ENCODE data around the gene NDUFS1.
"Not testable (repeated sequence)": the region's sequence is repeated elsewhere in the genome, so short reads cannot be mapped to it uniquely, and the experiment has no call there.

The NDUFS1 gene

GRCh38 chr2:206105541-206105940 lies 53.7 kb downstream of the NDUFS1 start:
- in situ Hi-C loops (cut with HindIII; ENCODE audit: low sequenced_read_pairs): no loop called here

DNA sequence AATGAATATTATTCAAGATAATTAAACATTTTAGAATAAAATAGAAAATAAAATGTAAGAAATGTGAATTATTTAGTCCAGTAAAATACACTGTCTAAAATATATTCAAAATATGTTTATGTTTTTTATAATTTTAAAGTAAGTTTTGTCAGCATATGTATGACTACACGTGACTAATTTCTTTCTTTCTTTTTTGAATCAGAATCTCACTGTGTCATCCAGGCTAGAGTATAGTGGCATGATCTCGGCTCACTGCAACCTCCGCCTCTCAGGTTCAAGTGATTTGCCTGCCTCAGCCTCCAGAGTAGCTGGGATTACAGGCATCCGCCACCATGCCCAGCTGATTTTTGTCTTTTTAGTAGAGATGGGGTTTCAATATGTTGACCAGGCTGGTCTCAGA lies 54.2 kb downstream of the NDUFS1 start:
- in situ Hi-C loops (cut with HindIII; ENCODE audit: low sequenced_read_pairs): no loop called here

DNA sequence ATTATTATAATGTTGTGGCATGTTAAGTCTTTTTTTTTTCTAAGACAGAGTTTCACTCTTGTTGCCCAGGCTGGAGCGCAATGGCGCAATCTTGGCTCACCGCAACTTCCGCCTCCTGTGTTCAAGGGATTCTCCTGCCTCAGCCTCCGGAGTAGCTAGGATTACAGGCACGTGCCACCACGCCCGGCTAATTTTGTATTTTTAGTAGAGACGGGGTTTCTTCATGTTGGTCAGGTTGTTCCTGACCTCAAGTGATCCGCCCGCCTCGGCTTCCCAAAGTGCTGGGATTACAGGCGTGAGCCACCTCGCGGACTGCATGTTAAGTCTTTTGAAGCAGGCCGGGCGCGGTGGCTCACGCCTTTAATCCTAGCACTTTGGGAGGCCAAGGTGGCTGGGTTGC lies 60.4 kb downstream of the NDUFS1 start:
- in situ Hi-C loops (cut with HindIII; ENCODE audit: low sequenced_read_pairs): not testable (repeated sequence)

- in situ Hi-C loops (cut with HindIII; ENCODE audit: low sequenced_read_pairs): no loop called here
Measured at GRCh38 chr2:206098471-206098870, 60.8 kb downstream of the NDUFS1 start.

DNA sequence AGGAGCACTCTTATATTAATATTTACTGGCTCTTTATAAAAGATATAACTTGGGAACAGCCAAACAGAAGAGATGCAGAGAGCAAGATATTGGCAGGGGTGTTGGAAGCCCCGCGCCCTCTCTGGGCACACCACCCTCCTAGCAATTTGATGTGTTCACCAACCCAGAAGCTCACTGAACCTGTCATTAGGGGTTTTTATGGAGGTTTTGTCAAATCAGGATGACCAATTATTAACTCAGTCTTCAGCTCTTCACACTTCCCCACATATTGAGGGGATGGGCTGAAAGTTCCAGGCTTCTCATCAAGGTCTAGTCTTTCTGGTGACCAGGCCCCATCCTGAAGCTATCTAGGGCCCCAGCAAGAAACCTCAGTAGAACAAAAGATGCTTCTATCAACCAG lies 62.4 kb downstream of the NDUFS1 start:
- in situ Hi-C loops (cut with HindIII; ENCODE audit: low sequenced_read_pairs): no loop called here

GRCh38 chr2:206095536-206096332 lies 63.5 kb downstream of the NDUFS1 start:
- in situ Hi-C loops (cut with HindIII; ENCODE audit: low sequenced_read_pairs): no loop called here

- in situ Hi-C loops (cut with HindIII; ENCODE audit: low sequenced_read_pairs): no loop called here
Measured at GRCh38 chr2:206092297-206092696, 66.9 kb downstream of the NDUFS1 start.

DNA sequence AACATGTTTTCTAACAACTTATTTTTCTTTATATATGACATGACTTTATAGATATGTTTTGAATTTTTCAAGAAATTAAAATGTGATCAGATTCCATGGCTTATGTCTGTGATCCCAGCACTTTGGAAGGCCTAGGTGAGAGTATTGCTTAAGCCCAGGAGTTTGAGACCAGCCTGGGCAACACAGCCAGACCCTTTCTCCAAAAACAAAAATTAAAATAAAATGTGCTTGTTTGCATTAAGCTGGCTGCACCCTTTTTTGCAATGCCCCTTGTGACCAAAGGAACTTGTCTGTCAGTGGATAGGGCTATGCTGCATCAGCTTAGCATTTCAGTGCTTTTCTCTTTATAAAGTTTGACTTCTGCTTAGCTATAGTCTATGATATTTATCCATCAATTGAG lies 71.0 kb downstream of the NDUFS1 start:
- in situ Hi-C loops (cut with HindIII; ENCODE audit: low sequenced_read_pairs): no loop called here

- in situ Hi-C loops (cut with HindIII; ENCODE audit: low sequenced_read_pairs): no loop called here
Measured at GRCh38 chr2:206086716-206087350, 72.4 kb downstream of the NDUFS1 start.

DNA sequence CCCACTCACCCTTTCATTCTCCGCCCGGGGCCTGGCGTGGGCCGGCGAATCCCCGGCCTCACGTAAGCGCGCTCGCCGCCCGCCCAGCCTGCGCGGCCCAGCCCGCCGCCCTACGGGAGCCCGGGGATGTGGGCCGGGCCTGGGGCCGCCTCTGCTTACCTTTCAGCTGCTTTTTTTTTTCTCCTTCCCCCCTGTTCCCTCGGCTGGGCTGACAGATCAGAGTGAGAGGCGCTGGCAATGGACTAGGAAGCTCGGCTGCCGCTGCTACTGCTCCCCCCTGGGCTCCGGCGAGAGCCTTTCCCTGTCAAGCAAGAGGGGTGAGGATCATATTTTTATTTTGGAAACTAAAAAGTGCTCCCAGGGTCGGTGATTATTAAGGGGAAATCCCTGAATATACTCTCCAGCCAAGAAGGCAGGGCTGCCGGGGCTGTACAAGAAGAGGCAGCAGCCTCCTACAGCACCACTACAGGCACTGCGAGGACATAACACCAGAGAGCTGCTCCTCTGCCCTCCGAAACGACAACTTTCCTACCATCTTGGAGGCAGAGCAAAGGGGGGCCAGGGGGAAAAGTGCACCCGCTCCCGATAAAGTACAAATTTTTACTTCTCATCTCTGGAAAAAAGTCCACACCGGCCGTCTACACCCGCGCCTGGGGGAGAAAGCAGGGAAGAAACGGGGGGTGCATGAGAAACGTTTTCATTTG lies 73.3 kb downstream of the NDUFS1 start, which contains the start of gene INO80D:
INO80D (minus strand) TSS at position 433 of the 704 bp plus-strand sequence. CDS start 23,158 bp downstream, outside the sequence.
- in situ Hi-C loops (cut with HindIII; ENCODE audit: low sequenced_read_pairs): no loop called here

DNA sequence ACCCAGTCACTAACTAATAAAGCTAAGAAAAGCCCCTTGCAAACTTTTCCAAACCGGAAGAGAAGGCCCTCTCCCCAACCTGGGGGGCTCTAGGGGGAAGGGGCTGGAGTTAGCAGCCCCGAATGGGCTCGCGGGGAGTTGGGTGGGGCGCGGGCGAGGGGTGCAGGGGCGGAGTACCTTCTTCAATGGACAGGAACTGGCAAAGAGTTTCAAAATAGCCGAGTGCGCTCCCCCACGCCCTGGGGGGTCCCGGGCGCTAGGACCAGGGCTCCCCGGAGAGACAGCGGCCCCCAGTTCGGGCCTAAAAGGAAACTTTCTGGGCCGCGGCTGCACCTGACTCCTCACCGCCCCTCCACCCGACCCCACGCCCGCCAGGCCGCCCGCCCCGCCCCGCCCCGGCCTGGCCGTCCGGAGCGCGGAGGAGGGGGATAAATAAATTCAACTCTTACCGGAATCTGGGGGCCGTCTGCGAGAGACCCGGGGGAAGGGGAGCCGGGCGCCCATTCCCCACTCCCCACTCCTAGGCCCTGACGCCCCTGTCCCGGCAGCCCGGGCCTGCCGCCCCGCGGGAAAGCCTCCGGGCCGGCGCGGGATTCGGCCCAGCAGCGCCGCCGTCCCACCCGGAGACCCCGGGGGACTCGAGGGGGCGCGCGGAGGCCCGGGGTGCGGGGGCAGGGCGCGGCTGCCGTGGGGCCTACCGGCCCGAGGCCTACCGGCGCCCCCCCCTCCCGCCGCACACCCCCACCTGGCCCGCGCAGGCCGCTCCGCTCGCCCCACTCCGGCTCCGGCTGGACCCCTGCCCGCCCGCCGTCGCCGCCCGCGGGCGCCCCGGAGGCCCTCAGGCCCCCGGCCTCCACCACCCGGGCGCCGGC lies 74.1 kb downstream of the NDUFS1 start:
- in situ Hi-C loops (cut with HindIII; ENCODE audit: low sequenced_read_pairs): no loop called here

- in situ Hi-C loops (cut with HindIII; ENCODE audit: low sequenced_read_pairs): no loop called here
Measured at GRCh38 chr2:206084439-206084869, 74.8 kb downstream of the NDUFS1 start.

GRCh38 chr2:206083602-206084438 lies 75.4 kb downstream of the NDUFS1 start:
- in situ Hi-C loops (cut with HindIII; ENCODE audit: low sequenced_read_pairs): no loop called here

DNA sequence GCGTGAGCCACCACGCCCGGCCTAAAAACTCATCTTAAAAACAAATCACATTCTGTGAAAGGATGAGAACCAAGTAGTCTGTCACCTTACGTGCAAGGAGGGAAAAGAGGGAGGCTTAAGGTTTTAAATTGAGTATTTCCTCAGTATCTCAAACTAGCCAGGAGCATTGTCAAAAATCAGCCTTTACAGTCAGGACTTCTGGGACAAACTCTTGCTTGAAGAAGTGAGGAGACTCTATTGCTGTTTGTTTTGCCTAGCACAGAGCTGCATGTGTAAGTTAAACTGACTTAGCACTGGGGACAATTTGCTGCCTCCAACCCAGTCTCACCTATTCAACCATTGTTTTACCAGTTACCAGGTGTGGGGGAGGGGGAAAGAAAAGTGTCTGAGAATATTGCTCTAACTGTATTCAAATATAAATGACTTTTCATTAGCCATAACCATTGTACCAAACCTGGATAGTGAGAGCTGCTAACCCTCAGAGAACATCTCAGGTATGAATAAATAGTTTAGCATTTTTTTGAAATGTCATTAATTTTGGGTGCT lies 76.9 kb downstream of the NDUFS1 start:
- in situ Hi-C loops (cut with HindIII; ENCODE audit: low sequenced_read_pairs): no loop called here

- in situ Hi-C loops (cut with HindIII; ENCODE audit: low sequenced_read_pairs): no loop called here
Measured at GRCh38 chr2:206080927-206081326, 78.3 kb downstream of the NDUFS1 start.

- in situ Hi-C loops (cut with HindIII; ENCODE audit: low sequenced_read_pairs): no loop called here
Measured at GRCh38 chr2:206079699-206080465, 79.4 kb downstream of the NDUFS1 start.

DNA sequence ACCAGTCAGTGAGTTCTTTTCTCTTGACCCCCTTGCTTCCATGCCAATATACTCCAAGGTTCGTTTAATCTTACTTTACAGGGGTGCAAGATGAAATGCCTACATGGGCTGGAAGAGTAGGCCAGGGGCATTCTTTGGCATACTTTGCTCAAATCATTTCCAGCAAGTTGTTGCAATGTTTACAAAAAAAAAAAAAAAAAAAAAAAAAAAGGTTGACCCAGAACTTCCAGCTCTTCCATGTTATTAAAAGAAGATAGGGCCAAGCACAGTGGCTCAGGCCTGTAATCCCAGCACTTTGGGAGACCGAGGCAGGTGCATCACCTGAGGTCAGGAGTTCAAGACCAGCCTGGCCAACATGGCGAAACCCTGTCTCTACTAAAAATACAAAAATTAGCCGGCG lies 81.4 kb downstream of the NDUFS1 start:
- in situ Hi-C loops (cut with HindIII; ENCODE audit: low sequenced_read_pairs): not testable (repeated sequence)

GRCh38 chr2:206075113-206075512 lies 84.1 kb downstream of the NDUFS1 start:
- in situ Hi-C loops (cut with HindIII; ENCODE audit: low sequenced_read_pairs): no loop called here

GRCh38 chr2:206071807-206072206 lies 87.4 kb downstream of the NDUFS1 start:
- in situ Hi-C loops (cut with HindIII; ENCODE audit: low sequenced_read_pairs): no loop called here
